HG02840 (cell line): ENCODE data around the gene MGARP.
"Not testable (repeated sequence)": the region's sequence is repeated elsewhere in the genome, so short reads cannot be mapped to it uniquely, and the experiment has no call there.

Experiments
- ATAC-seq: cut with Tn5 transposase; IDR thresholded peaks from one replicate; pipeline ENCODE4 v1.9.1; 2021; ENCODE audit warnings: mild to moderate bottlenecking, moderate library complexity, moderate number of reproducible peaks; ENCODE audit not compliant: unreplicated experiment, low FRiP score

MGARP gene

DNA sequence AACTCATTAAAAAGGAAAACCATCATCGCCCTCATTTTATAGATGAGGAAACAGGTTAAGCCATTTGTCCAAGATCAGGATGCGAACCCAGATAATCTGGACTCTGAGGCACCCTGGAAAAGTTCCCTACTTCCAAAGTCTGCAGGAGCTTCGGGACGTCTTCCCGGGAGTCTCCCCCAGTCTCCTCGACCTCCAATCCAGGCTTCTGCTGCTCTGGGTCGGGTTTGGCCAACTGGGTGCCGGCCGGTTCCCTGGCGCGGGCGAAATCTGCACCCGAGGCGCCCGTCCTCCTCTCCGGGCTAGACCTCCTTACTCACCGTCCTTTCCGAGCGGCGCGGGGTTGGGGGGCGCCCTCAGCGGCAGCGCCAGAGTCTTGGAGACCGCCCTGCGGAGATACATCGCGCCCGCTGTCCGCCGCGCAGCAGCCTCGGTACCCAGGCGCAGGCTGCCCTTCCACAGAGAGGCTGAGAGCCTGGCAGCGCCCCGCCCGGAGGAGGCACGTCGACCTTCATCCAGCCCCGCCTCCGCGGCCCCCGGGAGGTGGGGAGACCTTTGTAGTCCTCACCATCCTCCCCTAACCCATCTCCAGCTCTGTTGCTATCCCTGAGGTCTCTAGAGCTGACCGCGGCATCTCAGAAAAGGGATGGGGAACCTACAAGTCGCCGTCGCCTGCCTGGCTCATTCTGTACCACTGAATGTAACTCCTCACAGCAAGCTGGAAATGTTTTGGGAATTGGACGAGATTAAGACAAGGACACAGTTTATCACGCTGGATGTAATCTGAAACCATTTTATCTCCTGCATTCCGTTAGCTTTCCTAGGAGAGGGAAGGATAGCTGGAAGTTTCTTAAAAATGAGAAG lies at the start of gene MGARP:
Gene MGARP (minus strand): TSS at position 466 of the 861 bp plus-strand sequence. CDS start 67 bp downstream, at position 399.
- no peak for ATAC-seq

DNA sequence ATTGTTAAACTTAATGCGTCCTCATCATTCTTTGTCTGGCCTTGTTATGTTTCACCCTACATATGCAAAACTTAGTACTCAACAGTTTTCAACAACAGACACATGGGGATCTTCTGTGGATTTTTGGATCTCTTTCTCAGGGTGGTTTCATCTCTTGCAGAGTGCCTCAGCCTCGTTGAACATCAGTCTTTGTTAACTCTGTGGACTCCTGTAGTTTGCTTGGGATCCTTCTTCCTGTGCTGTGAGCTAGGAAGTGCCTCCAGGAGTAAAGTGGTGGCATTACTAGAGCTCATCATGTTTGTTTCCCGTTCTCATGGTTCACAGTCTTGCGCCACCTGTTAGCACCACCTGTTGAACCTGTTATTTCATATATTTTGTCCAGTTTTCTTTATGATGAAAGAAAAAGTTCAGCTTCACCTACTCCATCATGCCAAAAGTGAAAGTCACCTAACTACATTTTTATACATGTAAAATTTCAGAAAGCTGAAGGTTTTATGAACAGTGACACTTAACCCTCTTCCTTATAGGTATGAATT lies 49.7 kb upstream of the MGARP start:
- no peak for ATAC-seq

DNA sequence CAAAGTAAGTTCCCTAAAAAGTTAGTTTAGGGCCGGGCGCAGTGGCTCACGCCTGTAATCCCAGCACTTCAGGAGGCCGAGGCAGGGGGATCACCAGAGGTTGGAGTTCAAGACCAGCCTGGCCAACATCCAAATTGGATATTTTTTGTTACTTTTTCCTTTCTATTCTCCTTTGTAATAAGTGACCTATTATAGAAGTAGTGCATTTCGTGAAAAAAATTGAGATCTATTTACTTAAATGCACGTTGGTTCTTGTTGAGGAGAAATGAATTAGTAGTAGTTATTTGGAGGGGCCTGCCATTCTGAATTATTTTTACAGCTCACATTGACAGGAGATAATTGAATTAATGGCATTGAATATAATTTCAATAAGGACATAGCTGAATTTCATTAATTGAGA lies 44.6 kb upstream of the MGARP start:
- no peak for ATAC-seq

DNA sequence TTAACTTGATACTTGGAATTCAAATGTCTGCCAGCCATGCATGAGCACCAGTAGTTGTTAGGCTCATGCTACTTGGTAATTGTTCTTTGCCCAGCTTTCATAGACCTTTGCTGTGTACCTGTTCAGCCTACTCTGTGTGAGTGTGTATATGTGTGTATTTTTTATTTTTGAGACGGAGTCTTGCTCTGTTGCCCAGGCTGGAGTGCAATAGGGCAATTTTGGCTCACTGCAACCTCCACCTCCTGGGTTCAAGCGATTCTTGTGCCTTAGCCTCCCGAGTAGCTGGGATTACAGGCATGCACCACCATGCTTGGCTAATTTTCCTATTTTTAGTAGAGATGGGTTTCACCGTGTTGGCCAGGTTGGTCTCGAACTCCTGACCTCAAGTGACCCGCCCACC lies 42.5 kb upstream of the MGARP start:
- ATAC-seq = not testable (repeated sequence)

DNA sequence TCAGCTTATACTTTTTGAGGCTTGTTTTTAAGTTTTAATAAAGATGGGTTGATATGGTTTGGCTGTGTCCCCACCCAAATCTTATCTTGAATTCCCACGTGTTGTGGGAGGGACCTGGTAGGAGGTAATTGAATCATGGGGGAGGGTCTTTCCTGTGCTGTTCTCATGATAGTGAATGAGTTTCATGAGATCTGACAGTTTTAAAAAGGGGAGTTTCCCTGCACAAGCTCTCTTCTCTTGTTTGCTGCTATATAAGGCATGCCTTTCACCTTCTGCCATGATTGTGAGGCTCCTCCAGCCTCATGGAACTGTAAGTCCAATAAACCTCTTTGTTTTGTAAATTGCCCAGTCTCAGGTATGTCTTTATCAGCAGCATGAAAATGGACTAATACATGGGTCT lies 42.0 kb upstream of the MGARP start:
- not testable (repeated sequence) for ATAC-seq

DNA sequence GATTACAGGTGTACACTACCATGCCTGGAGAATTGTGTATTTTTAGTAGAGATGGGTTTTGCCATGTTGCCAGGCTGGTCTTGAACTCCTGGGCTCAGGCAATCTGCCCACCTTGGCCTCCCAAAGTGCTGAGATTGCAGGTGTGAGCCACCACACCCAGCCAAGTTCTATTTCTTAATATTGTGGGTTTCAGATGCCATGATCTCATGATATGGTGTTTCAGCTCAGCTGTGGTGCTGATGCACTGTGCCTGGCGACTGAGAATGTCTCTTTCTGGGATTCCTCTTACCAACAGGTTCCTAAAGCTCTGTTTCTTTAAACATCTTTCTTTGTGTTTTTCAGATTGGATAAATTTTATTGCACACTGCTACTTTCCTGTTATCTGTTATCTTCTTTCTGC lies 39.5 kb upstream of the MGARP start:
- ATAC-seq = no peak

DNA sequence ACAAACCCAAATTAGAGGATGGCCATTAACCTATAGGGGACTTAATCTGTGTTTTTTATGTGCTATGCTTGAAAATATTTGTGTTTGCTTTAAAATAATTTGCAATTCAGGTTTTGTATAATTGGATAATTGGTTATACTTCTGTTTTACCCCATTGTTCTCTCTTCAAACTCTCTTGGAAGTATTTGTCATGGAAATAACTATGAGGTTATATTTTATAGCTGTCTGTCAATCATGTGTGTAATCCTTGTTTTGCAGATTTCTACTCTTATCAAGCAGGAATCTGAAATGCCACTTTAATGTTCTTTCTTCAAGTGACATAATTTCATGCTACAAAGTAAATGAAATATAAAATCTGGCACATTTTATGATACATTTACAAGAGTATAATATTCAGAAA lies 37.6 kb upstream of the MGARP start:
- ATAC-seq = no peak

DNA sequence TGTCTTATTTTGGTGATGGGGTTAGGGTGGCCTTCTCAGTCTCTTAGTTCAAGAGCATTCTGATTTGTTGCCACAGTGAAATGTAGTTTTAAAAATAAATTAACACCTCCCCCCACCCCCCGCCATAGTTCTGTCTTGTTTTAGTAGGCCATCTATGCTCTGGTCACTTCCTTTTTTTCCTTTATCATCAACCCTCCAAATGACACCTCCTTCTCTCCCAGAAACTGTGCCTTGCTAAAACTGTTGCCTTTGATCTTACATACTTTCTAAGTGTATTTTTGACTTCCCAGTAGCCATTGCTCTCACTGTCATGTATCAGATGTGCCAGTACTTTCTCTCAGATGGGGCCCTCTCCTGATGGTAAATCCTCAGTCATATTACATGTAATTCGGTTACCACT lies 36.7 kb upstream of the MGARP start:
- no peak for ATAC-seq

DNA sequence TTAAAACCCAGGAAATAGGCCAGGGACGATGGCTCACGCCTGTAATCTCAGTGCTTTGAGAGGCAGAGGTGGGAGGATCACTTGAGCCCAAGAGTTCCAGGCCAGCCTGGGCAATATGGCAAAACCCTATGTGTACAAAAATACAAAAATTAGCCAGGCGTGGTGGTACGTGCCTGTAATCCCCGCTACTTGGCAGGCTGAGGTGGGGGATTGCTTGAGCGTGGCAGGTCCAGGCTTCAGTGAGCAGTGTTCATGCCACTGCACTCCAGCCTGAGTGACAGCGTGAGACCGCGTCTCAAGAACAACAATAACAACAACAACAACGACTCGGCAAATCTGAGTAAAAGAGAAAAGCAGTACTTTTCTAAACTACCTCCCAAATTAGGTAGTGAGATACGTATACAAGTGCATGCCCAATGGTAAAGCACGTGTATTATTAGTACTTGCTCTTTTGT lies 35.2 kb upstream of the MGARP start:
- no peak for ATAC-seq

DNA sequence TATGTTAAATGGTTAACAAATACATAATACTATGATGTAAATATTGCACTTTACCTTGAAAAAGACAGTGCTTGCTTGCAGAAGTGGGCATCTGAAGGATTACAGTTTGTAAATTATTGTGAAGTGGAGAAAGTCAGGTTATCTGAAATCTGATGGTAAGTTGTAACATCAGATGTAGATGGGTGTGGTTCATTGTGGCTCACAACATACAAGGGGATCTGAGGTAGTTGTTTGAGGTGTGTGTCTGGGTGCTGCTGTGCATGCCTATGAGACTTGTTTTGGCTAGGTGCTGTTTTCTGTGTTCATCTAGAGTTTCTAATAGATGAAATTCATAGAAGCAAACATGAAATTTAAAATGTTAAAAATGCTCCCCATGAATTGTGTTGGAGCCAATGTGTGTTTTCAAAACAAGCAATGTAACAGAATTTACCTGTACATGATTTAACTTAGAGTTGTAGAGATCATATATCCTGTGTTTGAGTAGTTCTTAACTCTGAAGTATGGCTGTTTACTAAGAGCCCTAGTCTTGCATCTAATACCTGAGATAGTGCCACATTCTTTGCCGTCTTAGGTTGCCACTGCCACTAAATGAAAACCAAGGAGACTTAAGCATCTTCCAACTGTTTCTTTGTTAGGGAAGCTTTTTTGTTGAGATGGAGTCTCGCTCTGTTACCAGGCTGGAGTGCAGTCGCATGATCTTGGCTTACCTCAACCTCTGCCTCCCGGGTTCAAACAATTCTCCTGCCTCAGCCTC lies 34.2 kb upstream of the MGARP start:
- ATAC-seq = no peak

DNA sequence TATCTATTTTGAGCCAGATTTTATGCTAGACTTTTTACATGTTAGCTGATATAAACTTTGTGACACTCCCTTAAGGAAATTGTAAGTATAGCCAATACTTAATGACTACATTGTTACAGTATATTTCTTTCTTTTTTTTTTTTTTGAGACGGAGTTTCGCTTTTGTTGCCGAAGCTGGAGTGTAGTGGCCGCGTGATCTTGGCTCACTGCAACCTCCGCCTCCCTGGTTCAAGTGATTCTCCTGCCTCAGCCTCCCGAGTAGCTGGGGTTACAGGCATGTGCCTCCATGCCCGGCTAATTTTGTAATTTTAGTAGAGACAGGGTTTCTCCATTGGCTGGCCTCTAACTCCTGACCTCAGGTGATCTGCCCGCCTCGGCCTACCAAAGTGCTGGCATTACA lies 33.4 kb upstream of the MGARP start:
- not testable (repeated sequence) for ATAC-seq

DNA sequence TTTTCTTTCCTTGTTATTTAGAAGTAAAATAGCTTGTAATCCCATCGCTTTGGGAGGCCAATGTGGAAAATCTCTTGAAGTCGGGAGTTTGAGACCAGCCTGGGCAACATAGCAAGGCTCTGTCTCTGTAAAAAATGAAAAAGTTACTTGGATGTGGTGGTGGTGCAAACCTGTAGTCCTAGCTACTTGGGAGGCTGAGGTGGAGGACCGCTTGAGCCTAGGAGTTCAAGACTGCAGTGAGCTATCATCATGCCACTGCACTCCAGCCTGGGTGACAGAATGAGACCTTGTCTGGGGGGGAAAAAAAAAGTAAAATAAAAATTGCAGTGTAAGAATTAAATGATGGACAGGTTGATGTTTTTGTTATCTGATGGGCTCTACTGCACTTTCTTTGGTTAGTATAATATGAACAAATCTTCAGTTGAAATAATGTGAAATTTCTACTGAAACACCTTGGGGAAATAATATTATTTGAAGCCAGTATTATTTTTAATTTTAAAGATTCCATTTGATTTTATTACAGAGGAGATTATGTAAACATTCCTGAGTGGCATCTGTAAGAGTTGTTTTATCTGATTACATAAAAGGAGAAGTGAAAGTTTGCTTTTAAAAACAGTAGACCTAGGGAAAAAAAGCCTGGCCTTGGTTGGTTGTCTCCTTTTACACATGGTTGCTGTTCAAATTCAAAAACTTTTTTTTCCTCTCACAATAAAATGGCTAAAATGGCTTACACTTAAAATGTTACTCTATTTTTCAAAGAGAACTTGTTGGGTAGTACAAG lies 32.7 kb upstream of the MGARP start:
- no peak for ATAC-seq

DNA sequence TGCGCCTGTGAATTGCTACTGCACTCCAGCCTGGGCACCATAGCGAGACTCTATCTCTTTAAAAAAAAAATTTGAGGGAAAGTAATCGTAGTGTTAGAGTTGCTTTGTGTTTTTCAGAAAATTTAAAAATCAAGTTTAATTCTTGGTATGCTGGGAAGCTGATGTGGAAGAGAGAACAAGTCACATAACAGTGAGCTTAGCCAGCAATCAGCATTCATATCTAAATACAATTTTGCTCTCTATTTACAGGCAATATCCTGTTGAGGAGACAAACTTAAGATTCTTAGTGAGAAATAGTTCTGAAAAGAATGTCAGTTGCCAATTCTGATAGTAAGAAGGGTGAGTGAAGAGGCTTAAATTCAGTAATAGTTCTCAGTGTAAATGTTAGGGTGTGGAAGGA lies 31.9 kb upstream of the MGARP start:
- ATAC-seq = no peak

DNA sequence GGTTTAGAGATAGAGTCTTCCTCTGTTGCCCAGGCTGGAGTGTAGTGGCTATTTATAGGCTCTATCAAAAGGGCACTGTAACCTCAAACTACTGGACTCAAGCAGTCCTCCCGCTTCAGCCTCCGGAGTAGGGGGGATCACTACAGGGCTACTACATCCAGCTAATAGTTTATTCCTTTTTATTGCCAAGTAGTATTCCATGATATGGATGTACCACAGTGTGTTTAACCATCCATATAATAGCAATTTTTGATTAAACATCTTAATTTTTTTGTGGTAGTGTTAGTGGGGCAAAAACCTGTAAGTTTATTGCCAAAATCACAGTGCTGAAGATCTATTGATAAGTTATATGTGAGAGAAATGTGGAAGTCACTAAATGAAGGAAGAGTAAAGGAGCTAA lies 24.9 kb upstream of the MGARP start:
- no peak for ATAC-seq

DNA sequence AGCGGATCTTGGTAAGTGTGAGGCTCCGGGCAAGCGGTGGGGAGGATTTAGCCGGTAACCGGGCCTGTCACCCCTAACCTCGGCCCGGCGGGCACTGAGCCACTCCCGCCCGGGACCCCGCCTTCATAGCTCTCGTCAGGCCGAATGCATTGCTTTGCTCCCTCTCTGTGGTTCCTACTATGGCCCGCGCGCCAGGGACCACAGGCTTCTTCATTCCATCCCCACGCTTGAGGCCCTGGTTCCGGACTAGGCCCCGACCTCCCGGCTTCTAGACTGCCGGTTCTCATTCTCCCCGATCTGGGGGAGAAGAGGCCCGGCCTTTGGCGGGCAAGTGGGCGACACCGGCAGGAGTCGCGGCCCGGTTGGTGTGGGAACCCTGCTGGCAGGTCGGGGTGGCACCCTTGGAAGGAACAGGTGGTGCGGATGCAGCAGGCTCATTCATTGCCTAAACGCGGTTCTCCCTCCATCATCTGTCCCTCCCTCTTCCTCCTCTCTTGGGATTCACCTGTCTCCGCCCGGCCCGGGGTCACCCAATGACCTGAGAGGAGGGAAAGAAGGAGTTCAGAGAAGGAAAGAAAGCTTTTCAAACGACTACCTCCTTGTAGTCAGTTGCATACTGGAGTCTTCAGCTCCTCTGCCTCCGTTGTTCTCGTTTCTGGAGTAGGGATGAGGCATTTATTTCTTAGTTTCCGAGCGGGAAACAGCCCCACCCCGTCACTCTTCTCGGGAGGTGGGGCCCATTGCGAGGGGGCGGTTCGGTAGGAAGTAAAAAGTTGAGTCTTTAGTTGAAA lies 22.0 kb upstream of the MGARP start, which contains the start of gene NDUFC1:
Gene NDUFC1 (minus strand): TSS at position 657 of the 791 bp plus-strand sequence. CDS start 6,679 bp downstream, outside the sequence.
- ATAC-seq = peak; percentile 35

DNA sequence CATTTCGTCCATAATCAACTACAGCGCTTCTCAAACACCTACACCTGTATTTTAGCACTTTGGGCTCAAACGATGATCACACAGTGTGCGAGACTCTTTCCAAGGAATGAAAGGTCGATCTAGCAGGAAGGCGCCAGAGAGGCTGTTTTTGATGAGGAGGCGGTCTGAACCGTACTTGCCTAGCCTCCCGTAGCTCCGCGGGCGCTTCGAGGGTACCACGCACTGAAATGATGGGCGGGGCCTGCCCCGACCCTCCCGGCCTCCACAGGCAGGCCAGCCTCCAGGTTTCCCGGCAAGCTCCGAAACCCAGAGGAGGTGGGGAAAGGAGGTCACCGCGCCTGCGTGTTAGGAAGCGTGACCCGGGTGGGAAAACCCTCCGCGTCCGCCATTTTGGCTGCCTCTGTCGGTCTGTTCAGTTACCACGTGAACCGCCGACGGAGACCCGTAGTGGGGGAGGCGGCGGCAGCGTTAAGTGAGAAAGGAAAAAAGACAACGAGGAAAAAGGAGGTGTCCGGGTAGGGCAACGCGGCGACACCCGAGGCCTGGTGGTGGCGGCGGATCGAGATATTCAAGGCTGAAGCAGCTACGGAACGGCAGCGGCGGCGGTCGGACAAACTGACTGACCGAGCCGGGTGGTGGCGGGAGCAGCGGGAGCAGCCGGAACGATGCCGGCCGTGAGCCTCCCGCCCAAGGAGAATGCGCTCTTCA lies 21.2 kb upstream of the MGARP start, which contains the start of gene NAA15:
Gene NAA15 (plus strand): TSS at position 393 of the 708 bp plus-strand sequence. CDS start 273 bp downstream, at position 666.
- ATAC-seq = peak; percentile 88

DNA sequence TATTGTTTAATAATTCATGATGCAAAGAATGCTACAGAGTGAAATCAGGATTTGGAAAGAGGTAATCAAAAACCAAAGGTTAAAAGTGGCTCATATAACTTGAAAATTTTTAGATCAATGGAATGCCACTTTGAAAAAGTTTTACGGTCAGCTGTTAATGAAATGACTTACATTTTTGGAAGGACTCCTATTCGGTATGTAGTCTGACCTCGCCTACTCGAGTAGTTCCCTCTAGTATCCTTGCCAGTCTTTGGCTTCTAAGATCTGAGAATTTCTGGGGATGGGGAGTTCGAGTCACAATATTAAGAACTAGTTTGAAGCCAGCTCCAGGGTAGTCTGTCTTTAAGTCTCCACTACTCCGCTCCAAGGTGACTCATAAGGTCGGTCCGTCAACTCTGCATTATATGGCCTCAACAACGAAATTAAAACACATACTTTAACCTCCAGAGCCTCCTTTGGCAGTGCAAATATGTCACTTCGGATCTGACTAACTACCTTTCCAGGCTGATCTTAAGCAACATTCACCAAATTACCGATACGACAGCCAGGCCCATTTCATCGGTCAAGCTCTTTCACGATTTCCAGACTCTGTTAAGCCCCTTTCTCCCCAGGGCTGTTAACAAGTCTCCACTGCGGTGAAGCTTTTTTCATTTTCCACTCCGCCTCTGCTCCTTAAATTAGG lies 20.5 kb upstream of the MGARP start:
- ATAC-seq = peak; percentile 2

DNA sequence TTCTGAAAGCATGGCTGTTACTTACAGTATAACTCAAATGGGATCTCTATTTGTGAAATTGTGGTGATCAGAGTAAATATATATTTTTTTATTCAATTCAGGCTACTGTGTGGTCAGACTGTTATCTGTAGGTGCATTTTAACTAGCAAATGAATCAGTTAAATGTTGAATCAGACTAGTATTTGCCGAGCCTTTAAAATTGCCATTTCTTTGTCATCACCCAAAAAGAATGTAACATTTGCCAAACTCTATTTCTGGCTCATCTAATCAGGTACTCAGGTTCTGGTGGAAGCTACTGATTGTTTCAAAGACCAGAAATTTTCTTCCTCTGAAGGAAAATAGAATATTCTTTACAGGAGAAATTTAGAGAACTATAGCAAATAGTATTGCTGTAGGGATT lies 19.5 kb upstream of the MGARP start:
- ATAC-seq = no peak
